Lower leg skin (tissue), 4 donors: ENCODE measurements around the gene MYL5. TPM values are rescaled to one million over a fixed set of nuclear protein-coding genes. Genes with fewer than 3 reads are reported as not detected.

Experiments
- DNase-seq, 2 donors: peaks; one replicate each; pipeline ENCODE4 v3.0.0-alpha.2; 2019; ENCODE audit warnings: low spot score in 2 of 2
- H3K4me3 ChIP-seq: fragments of 200-600 bp; sonication (generic); 2 replicates; pipeline ENCODE4 v1.5.1; 2017; ENCODE audit warnings: mild to moderate bottlenecking, low read depth; ENCODE audit not compliant: poor library complexity, severe bottlenecking
- CTCF ChIP-seq, 3 donors: fragments of 450-650 bp; IDR thresholded peaks; one replicate each; pipeline ENCODE4 v1.5.1; 2016; ENCODE audit warnings: antibody characterized with exemption in 3 of 3, mild to moderate bottlenecking in 3 of 3, moderate library complexity in 2 of 3
- POLR2A ChIP-seq, 2 donors: fragments of 450-650 bp; IDR thresholded peaks; one replicate each; pipeline ENCODE4 v1.6.1; 2016 to 2017; ENCODE audit warnings: antibody characterized with exemption in 2 of 2, mild to moderate bottlenecking in 1 of 2, moderate library complexity in 1 of 2
- WGBS, 2 donors: methylation state at CpG; one replicate each; pipeline ENCODE4 v1.1.5; 2018; 5-methylcytosine and 5-hydroxymethylcytosine counted together
- intact Hi-C: fragments of 100-400 bp; cut with DNase I; formaldehyde crosslinking; loops from one replicate; pipeline ENCODE4 v1.15.0; 2023; ENCODE audit warnings: low total_unique reads
- total RNA-seq, 4 donors: library from RNA; depleted of rRNA; stranded (reverse); fragments of >200 nt; gene quantifications; one replicate each; pipeline ENCODE4 v1.1.0, GENCODE V29; 2016

Gene MYL5
- total RNA-seq, 4 donors from 2014 or later, result 7.2 to 31.4 (median 7.7) TPM

DNA sequence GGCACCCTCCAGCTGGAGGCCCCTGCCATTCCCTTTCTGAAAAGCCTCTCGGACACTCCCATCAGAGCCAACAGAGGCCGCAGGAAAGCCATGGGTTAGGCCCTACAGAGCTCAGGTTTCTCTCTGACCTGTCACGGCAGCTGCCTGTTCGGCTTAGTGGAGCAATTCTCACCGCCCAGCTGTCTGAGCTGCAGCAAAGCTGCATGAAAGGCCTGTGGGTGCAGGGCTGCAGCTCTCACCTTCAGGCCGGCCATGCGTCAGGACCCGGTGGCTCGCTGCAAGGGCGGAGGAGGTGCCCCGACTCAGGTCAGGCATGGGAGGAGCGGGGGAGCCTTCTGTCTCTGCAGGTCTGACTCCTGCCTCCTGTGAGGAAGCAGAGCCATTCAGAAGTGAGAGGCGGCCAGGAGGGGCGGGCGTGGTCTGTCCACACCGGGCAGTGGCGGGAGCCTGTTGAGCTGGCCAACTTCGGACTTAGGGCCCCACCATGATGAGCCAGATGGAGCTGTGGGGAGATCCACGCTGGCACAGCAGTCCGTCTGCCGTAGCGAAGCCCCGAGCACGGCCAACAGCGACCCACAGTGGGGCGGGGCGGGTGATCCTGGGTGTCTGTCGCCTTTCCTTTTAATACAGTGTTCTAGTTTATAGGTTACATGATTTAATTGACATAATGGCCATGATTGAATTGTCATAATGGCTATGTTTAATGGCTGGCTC lies 25.6 kb upstream of the MYL5 start:
- H3K4me3 ChIP-seq, result no peak overlapping the region
- no peak for DNase-seq
- intact Hi-C loops, result no loop called here
- WGBS, 2 donors, result 80 to 81% methylated on average over 26 to 28 of the region's 28 CpGs
- no peak for TF ChIP-seq POLR2A (IDR thresholded peaks at IDR 0.05)

GRCh38 chr4:649293-649625 lies 25.1 kb upstream of the MYL5 start:
- intact Hi-C loops, result no loop called here
- DNase-seq, result no peak
- 93 to 96% methylated on average over 6 to 7 of the region's 7 CpGs for WGBS, 2 donors
- H3K4me3 ChIP-seq, result no peak overlapping the region
- TF ChIP-seq POLR2A (IDR thresholded peaks at IDR 0.05) (no peak), CTCF (IDR thresholded peaks at IDR 0.05) (no peak)

- no peak overlapping the region for H3K4me3 ChIP-seq
- 89 to 90% methylated on average over 12 to 13 of the region's 13 CpGs for WGBS, 2 donors
- no peak for DNase-seq
- intact Hi-C loops, result no loop called here
- TF ChIP-seq CTCF (IDR thresholded peaks at IDR 0.05) (no peak), POLR2A (IDR thresholded peaks at IDR 0.05) (no peak)
Measured at GRCh38 chr4:649751-650310, 24.5 kb upstream of the MYL5 start.

- WGBS, 2 donors, result 76 to 82% methylated on average over 16 to 18 of the region's 18 CpGs
- no peak overlapping the region for H3K4me3 ChIP-seq
- no peak for DNase-seq
- TF ChIP-seq POLR2A (IDR thresholded peaks at IDR 0.05) (no peak), CTCF (IDR thresholded peaks at IDR 0.05) (no peak)
- intact Hi-C loops, result no loop called here
Measured at GRCh38 chr4:650461-650860, 23.9 kb upstream of the MYL5 start.

- WGBS, 2 donors, result 20 to 38% methylated on average over 36 to 46 of the region's 49 CpGs
- H3K4me3 ChIP-seq, result no peak overlapping the region
- intact Hi-C loops, result no loop called here
- no peak for DNase-seq
- TF ChIP-seq CTCF (IDR thresholded peaks at IDR 0.05), result no peak
- TF ChIP-seq POLR2A (IDR thresholded peaks at IDR 0.05), result no peak
Measured at GRCh38 chr4:650951-651883, 23.1 kb upstream of the MYL5 start.
